Muscle layer of colon (tissue), 2 donors: Measurements from ENCODE around the gene ITFG1.

Experiments
- H3K27ac ChIP-seq: one replicate; pipeline ENCODE4 v1.7.0; 2013; ENCODE audit warnings: low read depth, mild to moderate bottlenecking, low read length, moderate library complexity
- H3K27me3 ChIP-seq, 2 donors: one replicate each; pipeline ENCODE4 v1.7.0; 2013; ENCODE audit warnings: low read length in 2 of 2, mild to moderate bottlenecking in 2 of 2; ENCODE audit not compliant: insufficient read depth in 2 of 2, control insufficient read depth in 1 of 2
- H3K36me3 ChIP-seq: one replicate; pipeline ENCODE4 v1.7.0; 2013; ENCODE audit warnings: mild to moderate bottlenecking, low read length; ENCODE audit not compliant: insufficient read depth
- H3K4me1 ChIP-seq: one replicate; pipeline ENCODE4 v1.7.0; 2013; ENCODE audit warnings: mild to moderate bottlenecking, low read length; ENCODE audit not compliant: insufficient read depth
- H3K4me3 ChIP-seq, 2 donors: one replicate each; pipeline ENCODE4 v1.7.0; 2013; ENCODE audit warnings: low read length in 2 of 2, low read depth in 1 of 2, mild to moderate bottlenecking in 1 of 2, moderate library complexity in 1 of 2
- H3K9ac ChIP-seq: one replicate; pipeline ENCODE4 v1.7.0; 2013; ENCODE audit warnings: low read length
- H3K9me3 ChIP-seq: one replicate; pipeline ENCODE4 v1.7.0; 2013; ENCODE audit warnings: mild to moderate bottlenecking, low read length
- donor health status: abdominal sarcoma.
- donor health status: Adenocarcinoma of cecum.

ITFG1 gene

DNA sequence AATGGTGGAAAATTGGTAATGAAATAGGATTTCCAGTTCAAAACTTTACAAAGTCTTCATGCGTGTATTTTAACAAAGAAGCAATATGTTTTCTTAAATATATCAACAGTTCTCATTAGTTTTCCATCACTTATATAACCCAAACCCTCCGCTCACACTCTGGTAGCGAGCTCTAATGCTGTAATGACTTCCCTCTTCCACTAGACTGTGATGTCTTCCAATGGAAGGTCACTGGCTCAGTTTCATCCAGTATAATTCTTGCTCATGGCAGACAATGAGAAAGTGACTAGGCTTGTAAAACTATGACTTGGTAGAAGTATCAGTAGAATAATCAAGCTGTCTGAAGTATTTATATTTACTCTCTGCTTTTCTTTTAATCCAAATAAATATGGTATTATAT lies 349.9 kb downstream of the ITFG1 start:
- Histone ChIP-seq H3K9ac (no peak overlapping the region), H3K27me3 (no peaks in the 10 kb centered on the region), H3K27ac (no peak overlapping the region), H3K4me3 (no peak overlapping the region), H3K9me3 (no peaks in the 10 kb centered on the region), H3K36me3 (no peaks in the 10 kb centered on the region), H3K4me1 (no peaks in the 10 kb centered on the region)

DNA sequence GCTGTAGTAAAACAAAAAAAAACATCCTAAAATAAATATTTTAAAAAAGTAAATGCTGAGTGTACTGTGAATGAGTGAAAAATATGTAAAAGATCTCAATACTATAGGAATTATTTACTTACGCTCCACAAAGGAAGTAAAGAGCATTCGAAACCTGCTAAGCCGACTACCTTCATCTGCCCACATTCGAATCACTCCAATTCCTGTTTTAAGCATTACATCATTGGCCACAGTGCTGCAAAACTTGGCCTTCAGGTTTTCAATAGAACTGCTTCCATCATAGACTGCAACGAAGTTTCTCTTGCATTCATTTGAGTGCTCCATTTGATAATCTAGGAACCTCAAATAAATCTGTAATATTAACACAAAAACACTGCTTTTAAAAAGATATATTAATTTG lies 351.5 kb downstream of the ITFG1 start:
- no peaks in the 10 kb centered on the region for H3K4me1 ChIP-seq
- no peaks in the 10 kb centered on the region for H3K27me3 ChIP-seq
- H3K27ac ChIP-seq = no peak overlapping the region
- no peaks in the 10 kb centered on the region for H3K36me3 ChIP-seq
- no peaks in the 10 kb centered on the region for H3K9me3 ChIP-seq
- H3K4me3 ChIP-seq = no peak overlapping the region
- H3K9ac ChIP-seq = no peak overlapping the region
